Suprapubic skin (tissue), 4 donors: ENCODE results near the gene ULBP2. TPM values are rescaled to one million over a fixed set of nuclear protein-coding genes. Genes with fewer than 3 reads are reported as not detected.
"Not testable (repeated sequence)": the region's sequence is repeated elsewhere in the genome, so short reads cannot be mapped to it uniquely, and the experiment has no call there.

ENCODE experiments used
- DNase-seq, 2 donors: peaks; one replicate each; pipeline ENCODE4 v3.0.0-alpha.2; 2019; ENCODE audit warnings: low spot score in 2 of 2
- H3K27ac ChIP-seq: fragments of 200-600 bp; sonication (generic); one replicate; pipeline ENCODE4 v1.5.1; 2019
- H3K27me3 ChIP-seq: fragments of 200-600 bp; sonication (generic); one replicate; pipeline ENCODE4 v1.5.1; 2019
- H3K36me3 ChIP-seq: fragments of 200-600 bp; sonication (generic); one replicate; pipeline ENCODE4 v1.5.1; 2019
- H3K4me1 ChIP-seq: fragments of 200-600 bp; sonication (generic); one replicate; pipeline ENCODE4 v1.5.1; 2019
- H3K4me3 ChIP-seq: fragments of 200-600 bp; sonication (generic); one replicate; pipeline ENCODE4 v1.5.1; 2019; ENCODE audit warnings: mild to moderate bottlenecking
- H3K9me3 ChIP-seq: fragments of 200-600 bp; sonication (generic); one replicate; pipeline ENCODE4 v1.5.1; 2019
- EP300 ChIP-seq: sonication (generic); formaldehyde crosslinking; IDR thresholded peaks from one replicate; pipeline ENCODE4 v1.6.1; 2017; ENCODE audit warnings: antibody characterized with exemption
- POLR2A ChIP-seq, 2 donors: fragments of 450-650 bp; IDR thresholded peaks; one replicate each; pipeline ENCODE4 v1.6.1; 2017; ENCODE audit warnings: antibody characterized with exemption in 2 of 2, mild to moderate bottlenecking in 2 of 2, moderate library complexity in 2 of 2
- POLR2AphosphoS5 ChIP-seq, 3 donors: sonication (generic); formaldehyde crosslinking; IDR thresholded peaks; one replicate each; pipeline ENCODE4 v1.6.1; 2017; ENCODE audit warnings: antibody characterized with exemption in 3 of 3
- WGBS: methylation state at CpG from one replicate; pipeline ENCODE4 v1.1.5; 2018; 5-methylcytosine and 5-hydroxymethylcytosine counted together
- total RNA-seq, 4 donors: library from RNA; depleted of rRNA; stranded (reverse); fragments of >200 nt; gene quantifications; one replicate each; pipeline ENCODE4 v1.1.0, GENCODE V29; 2016
- TF ChIP-seq, protein P1 (sequence below), 2 donors: fragments of 200-600 bp in 1 of 2; fragments of 450-650 bp in 1 of 2; sonication (generic) in 1 of 2; IDR thresholded peaks; one replicate each; pipeline ENCODE4 v1.5.1; 2016 to 2019; ENCODE audit warnings: antibody characterized with exemption in 2 of 2, mild to moderate bottlenecking in 1 of 2, moderate library complexity in 1 of 2

Gene ULBP2
- total RNA-seq, 4 donors from 2014 or later = 0.76 to 0.95 TPM; not detected in 2

DNA sequence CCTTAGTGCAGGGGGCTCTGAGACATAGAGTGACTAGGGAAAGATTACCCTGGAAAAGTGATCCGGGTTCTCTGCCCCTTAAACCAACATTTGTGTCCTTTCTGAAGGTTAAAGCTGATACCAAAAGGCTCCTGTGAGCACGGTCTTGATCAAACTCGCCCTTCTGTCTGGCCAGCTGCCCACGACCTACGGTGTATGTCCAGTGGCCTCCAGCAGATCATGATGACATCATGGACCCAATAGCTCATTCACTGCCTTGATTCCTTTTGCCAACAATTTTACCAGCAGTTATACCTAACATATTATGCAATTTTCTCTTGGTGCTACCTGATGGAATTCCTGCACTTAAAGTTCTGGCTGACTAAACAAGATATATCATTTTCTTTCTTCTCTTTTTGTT lies 6.8 kb downstream of the ULBP2 start:
- no peaks in the 10 kb centered on the region for H3K4me1 ChIP-seq
- H3K27ac ChIP-seq = no peak overlapping the region
- H3K9me3 ChIP-seq = no peaks in the 10 kb centered on the region
- peaks cover 54% of the 10 kb centered on the region for H3K27me3 ChIP-seq
- TF ChIP-seq, protein P1, sequence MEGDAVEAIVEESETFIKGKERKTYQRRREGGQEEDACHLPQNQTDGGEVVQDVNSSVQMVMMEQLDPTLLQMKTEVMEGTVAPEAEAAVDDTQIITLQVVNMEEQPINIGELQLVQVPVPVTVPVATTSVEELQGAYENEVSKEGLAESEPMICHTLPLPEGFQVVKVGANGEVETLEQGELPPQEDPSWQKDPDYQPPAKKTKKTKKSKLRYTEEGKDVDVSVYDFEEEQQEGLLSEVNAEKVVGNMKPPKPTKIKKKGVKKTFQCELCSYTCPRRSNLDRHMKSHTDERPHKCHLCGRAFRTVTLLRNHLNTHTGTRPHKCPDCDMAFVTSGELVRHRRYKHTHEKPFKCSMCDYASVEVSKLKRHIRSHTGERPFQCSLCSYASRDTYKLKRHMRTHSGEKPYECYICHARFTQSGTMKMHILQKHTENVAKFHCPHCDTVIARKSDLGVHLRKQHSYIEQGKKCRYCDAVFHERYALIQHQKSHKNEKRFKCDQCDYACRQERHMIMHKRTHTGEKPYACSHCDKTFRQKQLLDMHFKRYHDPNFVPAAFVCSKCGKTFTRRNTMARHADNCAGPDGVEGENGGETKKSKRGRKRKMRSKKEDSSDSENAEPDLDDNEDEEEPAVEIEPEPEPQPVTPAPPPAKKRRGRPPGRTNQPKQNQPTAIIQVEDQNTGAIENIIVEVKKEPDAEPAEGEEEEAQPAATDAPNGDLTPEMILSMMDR (IDR thresholded peaks at IDR 0.05) = no peak
- TF ChIP-seq POLR2A (IDR thresholded peaks at IDR 0.05) (no peak), POLR2AphosphoS5 (IDR thresholded peaks at IDR 0.05) (no peak), EP300 (no peak)
- DNase-seq = no peak
- no peak overlapping the region for H3K4me3 ChIP-seq
- no peaks in the 10 kb centered on the region for H3K36me3 ChIP-seq
- 83% methylated on average over 5 of the region's 5 CpGs for WGBS

DNA sequence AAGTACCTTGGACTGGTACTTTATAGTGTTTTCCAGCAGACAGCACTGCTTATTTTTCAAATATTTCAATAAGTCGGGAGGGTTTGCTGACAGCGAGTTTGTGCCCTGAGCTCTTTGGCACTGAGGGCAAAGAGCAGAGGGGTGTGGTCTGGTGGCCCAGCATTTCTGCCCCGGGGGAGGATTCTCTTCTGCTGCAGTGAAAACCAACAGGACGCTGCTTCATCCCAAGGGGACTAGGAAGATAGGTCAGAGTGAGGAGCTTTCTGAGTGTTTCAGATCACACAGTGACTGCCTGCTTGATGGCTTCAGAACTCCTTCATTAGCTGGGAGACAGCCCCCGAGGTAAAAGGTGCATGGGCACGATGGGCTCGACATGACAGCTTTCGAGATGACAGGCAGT lies 8.6 kb downstream of the ULBP2 start:
- Histone ChIP-seq H3K4me3 (no peak overlapping the region), H3K9me3 (no peaks in the 10 kb centered on the region), H3K36me3 (no peaks in the 10 kb centered on the region), H3K27ac (no peak overlapping the region), H3K4me1 (peaks cover 8% of the 10 kb centered on the region), H3K27me3 (peaks cover 72% of the 10 kb centered on the region)
- WGBS = 25% methylated on average over 7 of the region's 8 CpGs
- TF ChIP-seq EP300 (no peak), POLR2AphosphoS5 (IDR thresholded peaks at IDR 0.05) (no peak), POLR2A (IDR thresholded peaks at IDR 0.05) (no peak)
- TF ChIP-seq, protein P1 (IDR thresholded peaks at IDR 0.05) = no peak
- DNase-seq = peak in 1 of 2 donors; percentile 68

DNA sequence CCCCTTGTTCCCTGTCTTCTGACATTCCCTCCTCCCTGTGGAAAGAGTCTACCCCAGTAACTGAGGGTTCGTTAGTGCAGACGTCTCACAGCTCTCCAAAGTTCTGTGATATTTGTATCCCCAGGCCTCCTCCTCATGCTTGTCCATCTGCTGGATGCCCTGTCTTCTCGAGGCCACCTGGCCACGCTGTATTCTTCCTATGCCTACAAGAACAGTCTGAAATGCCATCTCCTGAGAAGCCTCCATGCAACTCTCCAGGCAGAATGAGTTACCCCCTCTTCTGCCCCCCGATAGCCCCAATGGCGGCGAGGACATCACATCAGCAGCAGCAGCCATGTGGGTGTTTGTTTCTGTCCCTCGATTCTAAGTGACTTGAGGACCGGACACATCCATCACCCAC lies 9.3 kb downstream of the ULBP2 start:
- H3K27ac ChIP-seq = no peak overlapping the region
- no peaks in the 10 kb centered on the region for H3K36me3 ChIP-seq
- no peak overlapping the region for H3K4me3 ChIP-seq
- peaks cover 78% of the 10 kb centered on the region for H3K27me3 ChIP-seq
- TF ChIP-seq POLR2A (IDR thresholded peaks at IDR 0.05) (no peak), EP300 (no peak), POLR2AphosphoS5 (IDR thresholded peaks at IDR 0.05) (no peak)
- TF ChIP-seq, protein P1 (IDR thresholded peaks at IDR 0.05) = no peak
- H3K4me1 ChIP-seq = peaks cover 8% of the 10 kb centered on the region
- H3K9me3 ChIP-seq = no peaks in the 10 kb centered on the region
- 83% methylated on average over 9 of the region's 9 CpGs for WGBS
- DNase-seq = no peak

DNA sequence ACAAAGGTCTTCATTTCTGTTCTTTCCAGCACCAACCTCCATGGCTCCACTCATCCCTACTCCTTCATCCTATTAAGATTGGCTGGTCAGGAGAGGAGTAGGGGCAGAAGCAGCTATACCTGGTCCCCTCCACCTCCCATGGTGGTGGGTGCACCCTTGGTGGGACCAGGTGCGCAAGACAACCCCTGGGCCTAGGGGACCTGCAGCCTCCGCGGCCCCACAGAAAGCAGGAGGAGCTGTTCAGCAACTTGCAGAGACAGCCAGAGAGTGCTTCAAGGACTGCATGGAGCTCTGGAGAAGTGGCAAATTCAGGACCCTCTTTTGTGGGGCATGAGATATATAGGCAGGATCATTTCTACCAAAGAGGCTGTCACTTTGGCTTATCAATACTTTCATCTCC lies 9.8 kb downstream of the ULBP2 start:
- TF ChIP-seq POLR2A (IDR thresholded peaks at IDR 0.05) (no peak), EP300 (no peak), POLR2AphosphoS5 (IDR thresholded peaks at IDR 0.05) (no peak)
- TF ChIP-seq, protein P1 (IDR thresholded peaks at IDR 0.05) = no peak
- Histone ChIP-seq H3K27ac (no peak overlapping the region), H3K27me3 (peaks cover 82% of the 10 kb centered on the region), H3K9me3 (no peaks in the 10 kb centered on the region), H3K36me3 (no peaks in the 10 kb centered on the region), H3K4me3 (no peak overlapping the region), H3K4me1 (peaks cover 8% of the 10 kb centered on the region)
- WGBS = 83% methylated on average over 3 of the region's 3 CpGs
- DNase-seq = no peak

DNA sequence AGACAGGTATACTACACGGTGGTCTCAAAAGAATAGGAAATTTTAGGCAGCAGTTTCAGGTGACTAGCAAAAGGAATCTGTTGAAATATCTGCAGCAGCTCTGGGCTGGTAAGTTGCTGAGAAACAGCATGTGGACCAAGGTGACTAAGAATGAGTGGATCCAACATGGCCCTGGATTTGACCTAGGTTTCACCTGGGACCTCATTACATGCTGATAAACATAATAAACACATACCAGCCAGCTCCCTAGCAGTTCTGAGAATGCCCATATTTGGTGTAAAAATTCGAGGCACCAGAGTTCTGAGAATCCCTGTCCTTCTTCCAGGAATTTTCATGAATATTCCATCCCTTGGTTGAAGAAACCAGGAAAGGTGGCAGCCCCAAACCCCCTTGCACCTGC lies 11.6 kb downstream of the ULBP2 start:
- H3K4me1 ChIP-seq, H3K36me3 ChIP-seq, H3K9me3 ChIP-seq, DNase-seq, H3K27ac ChIP-seq, H3K4me3 ChIP-seq: not testable (repeated sequence)
- 48% methylated on average over 2 of the region's 2 CpGs for WGBS
- H3K27me3 ChIP-seq = peaks cover 91% of the 10 kb centered on the region

DNA sequence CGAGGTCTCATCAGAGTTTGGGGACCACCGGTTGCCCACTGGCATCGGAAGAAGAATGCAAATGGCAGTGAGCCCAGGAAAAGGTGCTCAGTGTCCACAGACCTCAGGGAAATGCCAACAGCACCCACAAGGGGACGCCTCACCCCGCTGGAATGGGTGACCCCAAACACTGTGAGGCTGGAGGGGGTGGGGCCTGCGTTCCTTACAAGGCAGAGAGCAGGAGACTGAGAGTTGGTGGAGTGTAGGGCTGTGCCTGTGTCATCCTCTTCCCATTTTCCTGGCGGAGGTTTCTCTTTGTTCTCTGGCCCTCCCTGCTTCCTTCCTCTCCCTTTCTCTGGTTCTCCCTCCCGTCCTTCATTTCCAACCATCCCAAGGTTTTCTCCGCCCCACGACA lies 12.1 kb downstream of the ULBP2 start:
- H3K4me3 ChIP-seq, DNase-seq, H3K36me3 ChIP-seq, H3K4me1 ChIP-seq, H3K9me3 ChIP-seq, H3K27ac ChIP-seq: not testable (repeated sequence)
- 14% methylated on average over 4 of the region's 10 CpGs for WGBS
- peaks cover 94% of the 10 kb centered on the region for H3K27me3 ChIP-seq

DNA sequence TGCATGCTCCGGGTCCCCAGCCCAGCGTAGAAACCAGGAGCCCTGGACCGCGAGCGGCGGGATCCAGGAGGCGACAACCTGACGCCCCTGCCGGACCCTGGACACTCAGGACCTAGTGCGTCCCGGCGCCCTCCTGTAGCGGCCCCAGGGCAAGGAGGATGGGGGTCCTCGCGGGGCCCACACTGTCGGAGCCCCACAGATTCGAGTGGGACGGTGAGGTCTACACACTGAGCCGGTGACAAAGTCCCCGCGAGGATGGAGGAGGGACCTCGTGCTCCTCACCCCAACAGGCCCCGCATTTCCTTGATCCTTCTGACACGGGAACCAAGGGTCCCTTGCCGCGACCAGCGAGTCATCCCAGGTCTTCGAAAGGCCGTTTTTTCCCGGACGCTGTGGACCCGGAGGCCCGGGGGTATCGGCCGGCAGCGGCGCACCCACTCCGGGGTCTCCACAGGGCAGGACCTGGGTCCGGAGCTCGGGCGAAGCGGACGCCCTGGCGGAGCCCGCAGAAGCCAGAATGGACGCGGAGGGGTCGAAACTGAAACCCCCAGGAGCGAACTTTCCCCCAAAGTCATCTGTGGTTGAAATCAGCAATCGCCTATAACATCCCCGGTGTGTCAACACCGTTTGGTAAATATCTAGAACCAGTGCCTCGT lies 12.6 kb downstream of the ULBP2 start:
- WGBS = 7% methylated on average over 3 of the region's 53 CpGs
- peak in 1 of 2 donors; percentile 48 for DNase-seq
- H3K4me1 ChIP-seq, H3K27ac ChIP-seq, H3K4me3 ChIP-seq, H3K36me3 ChIP-seq, H3K9me3 ChIP-seq: not testable (repeated sequence)
- peaks cover 96% of the 10 kb centered on the region for H3K27me3 ChIP-seq

DNA sequence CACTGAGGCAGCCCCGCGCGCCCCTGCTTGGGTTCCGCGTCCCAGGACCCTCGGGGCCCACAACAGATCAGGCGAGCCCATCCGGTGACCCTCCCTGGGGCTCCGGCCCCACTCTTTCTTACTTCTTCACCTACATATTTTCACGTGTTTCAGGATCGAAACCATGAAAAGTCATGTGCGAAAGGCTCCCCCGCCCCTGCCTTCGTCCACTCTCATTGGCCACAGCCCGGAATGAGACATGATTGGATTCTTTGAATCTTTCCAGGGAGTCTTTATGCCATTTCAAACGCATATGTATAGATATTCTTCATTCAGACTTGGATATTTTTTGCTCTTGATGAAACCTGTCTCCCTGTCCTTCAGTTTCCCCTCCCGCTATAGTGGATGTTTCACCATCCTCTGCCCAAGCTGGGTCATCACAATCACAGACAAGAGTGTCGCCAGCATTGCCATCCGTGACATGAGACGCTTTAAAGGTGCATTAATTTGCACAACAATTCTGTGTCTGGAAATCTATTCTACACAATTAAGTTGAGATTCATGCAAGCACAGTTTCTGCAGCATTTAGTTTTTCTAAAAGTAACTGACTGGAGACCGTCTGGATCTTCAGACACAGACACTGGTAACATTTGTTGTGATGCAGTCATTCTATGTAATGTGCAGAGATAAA lies 13.3 kb downstream of the ULBP2 start:
- not testable (repeated sequence) for H3K36me3 ChIP-seq, H3K4me1 ChIP-seq, H3K27ac ChIP-seq, H3K9me3 ChIP-seq, DNase-seq, H3K4me3 ChIP-seq
- WGBS = 13% methylated on average over 15 of the region's 21 CpGs
- peaks cover 96% of the 10 kb centered on the region for H3K27me3 ChIP-seq

DNA sequence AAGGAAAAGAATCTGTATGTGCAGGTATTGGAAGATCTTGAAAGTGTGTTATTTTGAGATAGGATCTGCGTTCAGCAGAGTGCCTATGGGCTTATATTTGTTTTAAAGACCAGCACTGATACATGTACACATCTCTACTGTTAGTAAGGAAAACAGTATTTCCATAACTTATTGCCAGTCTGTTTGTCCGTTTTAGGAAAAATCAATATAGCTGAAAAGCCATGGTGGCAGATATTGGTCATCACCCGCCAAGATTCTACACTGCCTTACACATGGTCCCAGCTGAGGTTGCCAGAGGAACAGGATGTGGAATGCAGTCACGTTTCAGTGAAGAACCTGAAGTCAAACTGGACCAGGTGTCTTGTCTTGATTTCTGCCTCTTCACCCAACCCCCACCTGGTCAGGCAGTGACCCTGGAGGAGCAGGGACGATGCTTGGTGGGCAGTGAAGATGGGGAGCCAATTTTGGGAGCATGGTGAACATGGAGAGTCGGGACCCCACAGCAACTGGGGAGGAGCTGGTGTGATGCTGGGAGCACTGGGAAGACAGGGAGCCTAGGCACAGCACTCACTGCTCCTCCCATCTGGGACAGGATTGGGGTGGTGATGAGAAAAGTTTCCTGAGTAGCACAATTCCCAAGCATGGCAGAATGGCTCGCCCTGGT lies 14.0 kb downstream of the ULBP2 start:
- WGBS = 43% methylated on average over 7 of the region's 7 CpGs
- peaks cover 96% of the 10 kb centered on the region for H3K27me3 ChIP-seq
- not testable (repeated sequence) for H3K4me3 ChIP-seq, H3K27ac ChIP-seq, H3K9me3 ChIP-seq, H3K4me1 ChIP-seq, H3K36me3 ChIP-seq
- peak in 1 of 2 donors; percentile 7 for DNase-seq
